Left renal cortex interstitium (tissue), 4 donors: Measurements from ENCODE around the gene ACD. TPM values are rescaled to one million over a fixed set of nuclear protein-coding genes. Genes with fewer than 3 reads are reported as not detected.

Experiments used
- DNase-seq, 4 donors: peaks; one replicate each; pipeline ENCODE4 v3.0.0-alpha.2; 2013; ENCODE audit warnings: low read depth in 4 of 4, low spot score in 2 of 4, missing footprints in 1 of 4
- polyA plus RNA-seq, 4 donors: library from polyadenylated mRNA; unstranded; fragments of 120-200 nt; gene quantifications; one replicate each; pipeline ENCODE4 v1.2.1, GENCODE V29; 2013; ENCODE audit not compliant: insufficient read length in 4 of 4

Gene ACD
- polyA plus RNA-seq, 4 donors: 20.2 to 31.8 (median 26.2) TPM

DNA sequence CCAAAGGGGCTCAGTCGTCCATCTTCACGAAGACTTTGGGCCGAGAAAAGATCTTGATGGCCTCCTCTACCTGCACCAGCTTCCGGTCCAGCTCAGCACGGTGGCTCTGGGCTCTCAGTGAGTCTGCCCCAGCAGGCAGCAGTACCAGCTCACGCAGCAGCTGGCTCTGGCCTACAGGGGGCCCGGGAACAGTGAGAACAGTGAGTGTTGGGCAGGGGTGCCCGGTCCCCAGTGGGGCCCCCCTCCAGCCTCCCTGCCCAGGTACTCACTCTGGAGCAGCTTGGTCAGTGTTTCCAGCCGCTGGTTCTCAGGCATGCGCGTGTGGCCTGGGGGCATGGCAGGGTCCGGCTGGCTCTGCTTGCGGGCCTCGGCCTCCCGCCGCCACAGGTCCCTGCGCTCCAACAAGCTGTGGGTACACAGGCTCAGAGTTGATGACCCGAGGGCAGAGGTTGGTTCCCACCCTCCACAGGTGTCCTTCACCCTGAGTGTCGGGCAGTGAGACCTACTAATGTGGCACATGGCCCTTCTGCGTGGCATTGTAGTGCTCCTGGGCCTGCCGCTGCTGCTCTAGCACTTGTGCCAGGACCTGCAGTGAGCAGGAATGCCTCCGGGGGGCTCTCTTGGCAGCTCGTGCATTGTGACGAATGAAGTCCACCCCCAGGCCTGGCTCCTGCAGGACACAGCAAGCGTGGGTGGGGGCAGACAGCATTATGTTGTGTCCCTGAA lies 3.3 kb upstream of the ACD start:
- no peak for DNase-seq

DNA sequence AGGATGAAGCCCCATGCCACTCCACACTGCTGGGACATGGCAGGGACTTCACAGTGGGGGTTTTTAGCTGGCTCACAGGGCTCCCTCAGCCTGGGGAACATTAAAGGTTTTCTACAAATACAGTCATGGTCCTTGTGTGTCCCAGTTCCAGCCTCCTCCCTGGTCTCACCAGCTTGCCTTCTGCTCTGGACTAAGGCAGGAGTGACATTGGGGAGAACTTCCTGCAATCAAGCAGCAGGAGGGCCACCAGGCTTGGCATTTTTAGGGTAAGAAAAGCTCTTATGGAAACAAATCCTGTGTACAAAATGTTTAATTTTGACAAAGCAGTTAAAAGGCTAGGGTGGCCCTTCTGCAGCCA lies 2.6 kb upstream of the ACD start:
- no peak for DNase-seq

DNA sequence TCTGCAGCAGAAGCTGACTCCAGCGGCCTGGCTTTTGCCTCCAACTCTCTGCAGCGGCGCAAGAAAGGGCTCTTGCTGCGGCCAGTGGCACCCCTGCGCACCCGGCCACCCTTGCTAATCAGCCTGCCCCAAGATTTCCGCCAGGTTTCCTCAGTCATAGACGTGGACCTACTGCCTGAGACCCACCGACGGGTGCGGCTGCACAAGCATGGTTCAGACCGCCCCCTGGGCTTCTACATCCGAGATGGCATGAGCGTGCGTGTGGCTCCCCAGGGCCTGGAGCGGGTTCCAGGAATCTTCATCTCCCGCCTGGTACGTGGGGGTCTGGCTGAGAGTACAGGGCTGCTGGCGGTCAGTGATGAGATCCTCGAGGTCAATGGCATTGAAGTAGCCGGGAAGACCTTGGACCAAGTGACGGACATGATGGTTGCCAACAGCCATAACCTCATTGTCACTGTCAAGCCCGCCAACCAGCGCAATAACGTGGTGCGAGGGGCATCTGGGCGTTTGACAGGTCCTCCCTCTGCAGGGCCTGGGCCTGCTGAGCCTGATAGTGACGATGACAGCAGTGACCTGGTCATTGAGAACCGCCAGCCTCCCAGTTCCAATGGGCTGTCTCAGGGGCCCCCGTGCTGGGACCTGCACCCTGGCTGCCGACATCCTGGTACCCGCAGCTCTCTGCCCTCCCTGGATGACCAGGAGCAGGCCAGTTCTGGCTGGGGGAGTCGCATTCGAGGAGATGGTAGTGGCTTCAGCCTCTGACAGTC lies 2.0 kb upstream of the ACD start:
- no peak for DNase-seq

DNA sequence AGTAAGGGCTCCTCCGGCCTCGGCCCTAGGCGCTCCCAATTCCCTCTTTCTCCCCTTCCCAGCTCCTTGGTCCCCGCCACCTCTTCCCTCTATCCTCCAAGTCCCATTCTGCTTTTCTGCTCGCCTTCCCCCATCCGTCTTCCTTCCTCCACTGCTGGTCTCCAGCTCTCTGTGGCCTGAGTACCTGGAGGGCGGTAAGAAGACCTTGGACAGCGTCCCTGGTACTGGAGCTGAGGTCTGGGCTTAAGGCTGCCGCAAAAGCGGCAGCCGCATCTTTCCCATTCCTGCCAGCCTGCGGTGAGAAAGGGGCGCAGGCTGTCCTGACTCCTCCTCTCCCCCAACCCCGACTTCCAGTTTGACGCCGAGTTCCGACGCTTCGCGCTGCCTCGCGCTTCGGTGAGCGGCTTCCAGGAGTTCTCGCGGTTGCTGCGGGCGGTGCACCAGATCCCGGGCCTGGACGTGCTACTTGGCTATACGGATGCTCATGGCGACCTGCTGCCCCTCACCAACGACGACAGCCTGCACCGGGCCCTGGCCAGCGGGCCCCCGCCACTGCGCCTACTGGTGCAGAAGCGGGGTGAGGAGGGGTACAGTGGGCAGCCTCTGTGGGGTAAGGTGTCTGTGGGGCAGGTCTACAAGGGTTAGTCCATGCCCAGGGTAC lies 1.2 kb upstream of the ACD start:
- peak in 1 of 4 donors; percentile 48 for DNase-seq

DNA sequence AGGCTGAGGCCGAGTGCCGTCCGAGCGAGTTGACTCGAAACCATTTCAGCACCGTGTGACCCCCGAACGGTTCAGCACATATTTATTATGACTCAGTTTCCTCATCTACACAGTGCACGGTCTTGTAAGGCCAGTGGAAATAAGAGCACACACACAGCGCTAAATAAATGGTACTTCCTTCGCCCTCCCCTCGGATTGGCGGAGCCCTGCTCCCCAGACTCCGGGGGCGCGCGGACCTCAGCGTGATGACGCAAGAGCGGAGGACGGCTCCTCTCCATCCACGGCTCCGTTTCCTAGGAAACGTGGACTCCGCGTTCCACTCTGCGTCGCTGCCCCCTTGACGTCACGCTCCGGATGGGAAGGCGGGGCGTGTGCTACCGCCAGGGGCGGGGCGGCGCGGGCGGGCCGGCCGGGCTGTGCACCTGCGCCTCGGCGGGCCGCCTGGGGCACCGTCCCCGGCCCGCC lies 536 bp upstream of the ACD start, which contains the start of gene PARD6A:
Gene PARD6A, plus strand, starts transcription at position 397 of the 465 bp plus-strand sequence. CDS start 79 bp downstream, outside the sequence.
- peak in 3 of 4 donors; percentile 81 to 91 (median 82) for DNase-seq

DNA sequence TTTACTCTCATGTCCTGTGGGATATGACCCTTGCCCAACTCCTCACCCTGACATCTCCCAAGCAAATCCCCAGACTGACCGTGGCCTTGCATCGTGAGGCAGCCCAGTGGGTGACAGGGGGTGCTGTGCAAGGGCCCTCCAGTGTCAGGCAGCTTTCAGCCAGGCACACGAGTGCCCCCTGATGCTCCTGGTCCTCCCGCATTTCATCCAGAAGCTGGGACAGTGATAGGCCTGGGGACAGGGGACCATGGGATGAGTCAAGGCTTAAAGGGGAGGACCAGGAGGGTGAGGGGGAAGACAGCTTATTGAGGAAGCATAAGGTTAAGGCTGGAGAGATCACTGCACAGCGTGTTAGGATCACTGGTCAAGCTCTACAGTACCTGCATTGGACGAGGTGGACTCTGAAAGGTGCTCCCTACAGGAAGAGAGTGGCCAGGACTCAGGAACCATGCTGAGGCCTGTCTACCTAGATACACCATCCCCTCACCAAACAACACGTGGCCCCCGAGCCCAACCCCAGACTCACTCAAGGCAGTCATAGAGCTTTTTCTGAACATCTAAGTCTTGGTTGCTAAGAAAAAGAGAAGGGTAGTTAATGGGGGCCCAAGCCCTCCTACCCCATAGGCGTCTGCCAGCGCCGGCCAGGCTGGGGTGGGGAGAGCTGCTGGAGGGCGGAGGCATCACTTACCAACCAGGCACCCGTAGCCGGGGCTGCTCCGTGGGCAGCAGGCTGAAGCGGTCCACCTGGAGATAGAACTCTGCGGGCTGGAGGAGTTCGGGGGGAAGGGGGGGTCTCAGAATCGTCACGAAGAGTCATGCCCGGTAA lies 998 bp downstream of the ACD start:
- no peak for DNase-seq

DNA sequence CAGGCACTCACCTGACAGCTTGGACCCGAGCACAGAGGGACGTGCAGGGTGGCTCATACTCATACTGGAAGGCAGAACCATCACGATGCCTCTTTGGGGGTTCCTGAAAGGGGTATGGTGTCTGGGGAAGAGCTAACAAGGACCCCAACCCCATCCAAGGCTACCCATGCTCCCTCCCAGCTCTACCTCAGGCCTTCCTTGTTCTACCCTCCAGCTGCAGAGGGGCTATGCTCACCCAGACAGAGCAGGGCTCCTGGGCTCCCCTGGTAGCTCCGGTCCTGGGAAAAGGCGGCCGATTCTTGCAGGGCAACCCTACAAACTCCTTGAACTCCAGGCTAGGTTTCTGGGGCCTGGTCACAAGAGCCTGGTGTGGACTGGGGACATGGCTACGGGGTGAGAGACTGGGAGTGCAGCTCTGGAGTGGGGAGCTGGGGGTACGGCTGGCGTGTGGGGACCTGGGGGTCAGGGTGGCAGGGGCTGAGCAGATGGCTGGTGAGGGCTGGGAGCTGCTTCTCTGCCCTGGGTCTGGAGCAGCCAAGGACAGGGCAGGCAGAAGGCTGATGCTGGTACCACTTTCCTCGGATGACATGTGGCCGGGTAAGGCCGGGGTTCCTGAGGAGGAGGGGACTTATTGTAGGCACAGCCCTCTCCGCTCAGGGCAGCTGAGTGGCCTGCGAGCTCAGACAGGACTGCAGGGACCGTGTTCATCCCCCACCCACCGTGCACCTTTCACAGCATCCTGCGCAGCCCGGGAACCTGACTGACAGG lies 2.1 kb downstream of the ACD start:
- DNase-seq: no peak

DNA sequence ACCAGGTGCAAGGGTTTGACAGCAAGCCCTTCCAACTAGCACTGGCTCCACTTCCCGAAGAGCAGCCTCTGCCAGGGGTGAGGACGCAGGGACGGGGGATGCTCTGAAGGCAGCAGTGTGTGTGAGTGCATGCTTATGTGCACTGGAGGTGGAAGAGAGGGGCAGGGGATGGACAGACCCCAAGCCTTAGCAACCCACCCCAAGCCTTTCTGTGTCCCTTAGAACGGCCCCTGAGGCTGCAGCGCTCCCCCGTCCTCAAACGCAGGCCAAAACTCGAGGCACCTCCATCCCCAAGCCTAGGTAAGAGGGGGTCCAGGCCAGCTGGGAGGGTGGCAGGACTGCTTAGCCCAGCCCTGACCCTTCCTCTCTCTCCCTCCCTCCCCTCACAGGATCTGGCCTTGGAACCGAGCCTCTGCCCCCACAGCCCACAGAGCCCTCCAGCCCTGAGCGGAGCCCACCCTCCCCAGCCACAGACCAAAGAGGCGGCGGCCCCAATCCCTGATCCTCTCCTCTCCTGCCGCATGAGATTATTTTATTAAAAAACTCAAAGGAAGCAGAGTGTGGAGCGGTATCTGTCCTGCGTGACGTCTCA lies 2.9 kb downstream of the ACD start:
- DNase-seq: no peak

DNA sequence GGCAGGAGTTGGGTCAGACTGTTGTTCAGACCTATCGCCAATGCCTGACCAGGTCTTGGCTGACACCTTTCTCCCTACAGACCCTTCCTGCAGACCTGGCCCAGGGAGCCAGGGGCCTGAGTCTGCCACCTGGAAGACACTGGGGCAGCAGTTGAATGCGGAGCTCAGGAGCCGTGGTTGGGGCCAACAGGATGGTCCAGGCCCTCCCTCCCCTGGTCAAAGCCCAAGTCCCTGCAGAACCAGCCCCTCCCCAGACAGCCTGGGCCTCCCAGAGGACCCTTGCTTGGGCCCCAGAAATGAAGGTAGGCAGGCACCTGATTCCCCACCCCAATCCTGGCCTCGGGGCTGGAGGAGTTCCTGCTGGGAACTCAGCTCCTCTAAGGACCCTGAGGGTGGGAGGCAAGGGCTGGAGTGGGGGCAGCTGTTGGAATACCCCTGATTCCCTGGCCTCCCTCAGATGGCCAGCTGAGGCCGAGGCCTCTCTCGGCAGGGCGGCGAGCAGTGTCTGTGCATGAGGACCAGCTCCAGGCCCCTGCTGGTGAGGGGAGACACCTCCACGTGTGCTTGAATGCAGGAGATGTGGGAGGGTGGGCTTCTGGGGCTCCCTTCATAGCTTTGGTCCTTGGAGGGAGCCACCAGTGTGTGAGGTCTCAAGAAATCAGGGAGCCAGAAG lies 3.6 kb downstream of the ACD start:
- no peak for DNase-seq

DNA sequence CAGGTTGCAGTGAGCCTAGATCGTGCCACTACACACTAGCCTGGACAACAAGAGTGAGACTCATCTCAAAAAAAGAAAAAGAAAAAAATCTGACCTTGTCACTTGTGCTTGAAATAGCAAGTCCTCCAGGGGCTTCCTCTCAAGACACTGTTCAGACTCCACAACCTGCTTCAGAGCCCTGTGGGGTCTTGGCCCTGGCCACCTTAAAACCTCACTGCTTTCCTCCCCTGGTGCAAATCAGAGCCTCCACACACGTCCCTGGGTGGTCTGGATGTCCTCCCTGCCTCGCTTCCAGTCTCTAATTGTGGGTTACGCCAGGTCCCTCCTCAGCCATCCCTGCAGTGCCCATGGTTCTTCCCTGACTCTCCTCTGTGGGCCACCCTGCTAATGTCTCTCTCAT lies 4.7 kb downstream of the ACD start:
- no peak for DNase-seq

DNA sequence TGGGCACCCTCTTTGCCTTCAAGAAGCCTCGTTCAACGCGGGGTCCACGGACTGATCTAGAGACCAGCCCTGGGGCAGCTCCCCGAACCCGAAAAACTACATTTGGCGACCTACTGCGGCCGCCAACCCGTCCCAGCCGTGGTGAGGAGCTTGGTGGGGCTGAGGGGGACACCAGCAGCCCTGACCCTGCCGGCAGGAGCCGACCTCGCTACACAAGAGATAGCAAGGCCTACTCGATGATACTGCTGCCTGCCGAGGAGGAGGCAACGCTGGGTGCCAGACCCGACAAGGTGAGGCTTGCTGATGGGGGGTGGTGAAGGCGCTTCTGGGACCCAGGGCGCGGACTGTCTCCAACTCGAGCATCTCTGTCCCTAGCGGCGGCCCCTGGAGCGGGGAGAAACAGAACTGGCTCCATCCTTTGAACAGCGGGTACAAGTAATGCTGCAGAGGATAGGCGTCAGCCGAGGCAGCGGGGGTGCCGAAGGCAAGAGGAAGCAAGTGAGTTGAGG lies 5.6 kb downstream of the ACD start:
- DNase-seq: no peak

DNA sequence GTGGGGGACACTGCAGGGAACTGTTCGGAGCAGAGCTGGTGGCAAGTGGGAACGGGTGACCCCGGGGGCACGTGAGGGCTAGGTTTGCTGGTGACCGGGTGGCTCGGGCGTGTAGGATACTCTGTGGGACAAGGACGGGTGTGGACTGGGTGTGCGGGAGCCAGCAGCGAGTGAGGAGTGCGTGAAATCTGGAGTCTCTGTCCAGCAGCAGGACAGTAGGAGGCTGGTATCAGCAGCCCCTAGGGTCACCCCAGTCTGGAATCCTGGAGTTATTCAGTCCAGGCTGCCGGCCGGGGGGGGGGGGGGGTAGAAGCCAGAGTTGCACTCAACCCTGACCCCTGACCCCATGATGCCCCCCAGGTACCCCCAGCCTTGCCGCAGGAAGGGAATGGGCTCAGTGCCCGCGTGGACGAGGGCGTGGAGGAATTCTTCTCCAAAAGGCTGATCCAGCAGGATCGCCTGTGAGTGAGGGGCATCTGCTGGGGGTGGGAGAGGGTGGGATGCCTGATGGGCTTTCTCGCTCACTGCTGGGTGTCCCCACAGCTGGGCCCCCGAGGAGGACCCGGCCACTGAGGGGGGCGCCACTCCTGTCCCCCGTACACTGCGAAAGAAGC lies 6.2 kb downstream of the ACD start:
- no peak for DNase-seq

DNA sequence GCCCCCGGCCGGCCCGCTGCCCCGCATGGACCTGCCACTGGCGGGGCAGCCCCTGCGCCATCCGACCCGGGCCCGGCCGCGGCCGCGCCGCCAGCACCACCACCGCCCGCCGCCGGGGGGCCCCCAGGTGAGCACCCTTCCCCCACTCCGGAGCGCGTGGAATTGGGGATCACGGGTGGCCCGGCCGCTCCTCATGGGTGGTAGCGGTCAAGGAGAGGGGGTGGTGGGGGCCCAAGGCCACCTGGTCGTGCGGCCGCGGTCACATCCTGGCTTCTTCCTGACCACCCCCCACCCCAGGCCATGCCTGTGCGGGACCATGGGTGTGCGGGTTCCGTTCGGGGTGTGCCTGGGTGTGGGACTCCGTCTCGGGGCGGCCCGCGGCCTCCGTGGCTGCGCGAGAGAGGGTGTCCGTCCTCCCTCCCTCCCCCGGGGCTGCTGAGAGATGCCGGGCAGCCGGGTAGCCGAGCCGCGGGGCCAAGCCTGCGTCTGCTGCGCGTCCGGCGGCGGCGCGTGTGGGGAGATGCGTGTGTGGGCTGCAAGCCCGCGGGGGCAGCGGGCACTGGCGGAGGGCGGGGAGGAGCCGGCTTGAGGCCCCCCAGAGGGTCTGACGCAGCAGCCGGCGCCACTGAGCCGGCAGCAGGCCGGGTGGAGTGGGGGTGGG lies 6.8 kb downstream of the ACD start:
- no peak for DNase-seq

DNA sequence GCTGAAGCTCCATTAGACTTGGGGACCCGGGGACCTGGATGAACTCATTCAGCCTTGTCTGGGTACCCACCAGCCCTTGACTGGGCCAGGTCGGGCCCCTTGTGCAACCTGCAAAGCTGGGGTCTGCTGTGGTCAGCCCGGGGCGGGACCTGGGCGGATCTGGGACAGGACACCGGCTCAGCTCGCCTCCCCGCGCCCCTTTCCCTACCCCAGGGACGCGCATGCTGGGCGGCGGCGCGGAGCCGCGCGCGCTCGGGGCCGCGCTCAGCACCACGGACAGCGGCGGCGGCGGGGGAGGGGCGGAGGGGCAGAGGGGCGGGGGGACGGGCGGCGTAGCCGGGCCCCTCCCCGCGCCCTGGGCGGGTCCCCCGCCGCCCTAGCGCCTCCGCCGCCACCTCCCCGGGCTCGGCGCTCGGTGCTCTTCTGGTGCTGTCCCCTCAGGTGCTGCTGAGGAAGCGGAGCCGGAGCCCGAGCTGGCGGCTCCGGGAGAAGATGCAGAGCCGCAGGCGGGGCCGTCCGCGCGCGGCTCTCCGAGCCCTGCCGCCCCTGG lies 7.4 kb downstream of the ACD start:
- DNase-seq: no peak

DNA sequence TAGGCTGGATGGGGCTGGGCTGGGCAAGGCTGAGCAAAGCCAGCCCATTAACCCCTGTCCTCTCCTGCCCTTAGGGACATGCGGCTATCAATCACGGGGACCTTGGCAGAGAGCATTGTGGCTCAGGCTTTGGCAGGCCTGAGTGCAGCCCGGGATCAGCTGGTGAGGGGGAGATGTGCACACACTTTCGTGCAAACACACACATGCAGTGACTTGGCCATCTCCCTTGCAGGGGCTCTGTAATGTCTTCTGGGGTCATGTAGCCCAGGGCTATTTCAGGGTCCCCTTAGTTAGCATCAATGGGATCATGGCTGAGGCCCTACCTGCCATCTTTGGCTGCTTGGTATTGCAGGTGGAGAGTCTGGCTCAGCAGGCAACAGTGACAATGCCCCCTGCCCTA lies 8.2 kb downstream of the ACD start:
- DNase-seq: no peak

DNA sequence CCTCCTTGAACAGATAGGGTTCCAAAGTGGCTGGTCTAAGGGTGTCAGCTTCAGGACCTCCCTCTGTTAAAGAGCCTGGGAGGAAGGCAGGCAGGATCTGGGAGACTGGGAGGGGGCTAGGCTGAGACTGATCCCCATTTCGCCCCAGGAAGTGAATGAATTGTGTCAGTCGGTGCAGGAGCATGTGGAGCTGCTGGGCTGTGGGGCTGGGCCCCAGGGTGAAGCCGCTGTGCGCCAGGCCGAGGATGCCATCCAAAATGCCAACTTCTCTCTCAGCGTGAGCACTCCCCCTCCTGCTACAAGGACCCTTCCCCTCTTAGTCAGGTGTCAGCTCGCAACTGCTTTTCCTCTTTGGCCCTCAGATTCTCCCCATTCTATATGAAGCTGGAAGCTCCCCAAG lies 9.0 kb downstream of the ACD start:
- DNase-seq: no peak

DNA sequence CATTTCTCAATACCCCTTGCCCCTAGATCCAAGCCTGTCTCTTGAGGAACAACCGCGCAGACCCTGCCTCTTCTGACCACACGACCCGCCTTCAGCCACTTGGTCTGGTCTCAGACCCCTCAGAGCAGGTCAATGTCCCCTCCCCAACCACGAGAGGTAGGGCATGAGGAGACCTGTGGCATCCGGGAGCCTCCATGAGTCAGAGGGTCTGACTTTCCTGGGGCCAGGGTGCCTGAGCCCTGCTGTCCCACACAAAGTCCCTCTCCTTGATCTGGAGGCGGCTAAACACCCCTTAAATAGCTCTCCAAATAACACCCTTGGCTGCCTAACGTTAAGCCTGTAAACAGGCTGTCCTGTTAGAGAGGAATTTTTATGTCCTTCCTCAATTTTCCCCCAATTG lies 10.0 kb downstream of the ACD start:
- DNase-seq: no peak
